Measurements from ENCODE around the gene ACTMAP.

DNA sequence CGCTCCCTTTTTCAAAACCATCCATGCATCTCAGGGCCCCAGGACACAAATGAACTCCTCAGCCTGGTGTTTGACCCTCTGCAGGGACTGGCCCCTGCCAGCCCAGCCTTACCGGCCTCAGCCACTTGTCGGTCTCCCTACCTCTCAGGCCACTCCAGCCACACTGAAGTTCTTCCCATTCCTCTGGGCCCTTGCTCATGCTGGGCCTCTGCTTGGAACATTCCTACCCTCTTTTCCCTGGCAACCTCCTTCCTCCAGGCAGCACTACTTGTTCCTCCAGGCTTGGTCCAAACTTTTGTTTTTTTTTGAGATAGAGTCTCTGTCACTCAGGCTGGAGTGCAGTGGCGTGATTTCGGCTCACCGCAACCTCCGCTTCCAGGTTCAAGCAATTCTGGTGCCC is 41.1 kb upstream of the ACTMAP start:
- TF ChIP-seq, protein P1, sequence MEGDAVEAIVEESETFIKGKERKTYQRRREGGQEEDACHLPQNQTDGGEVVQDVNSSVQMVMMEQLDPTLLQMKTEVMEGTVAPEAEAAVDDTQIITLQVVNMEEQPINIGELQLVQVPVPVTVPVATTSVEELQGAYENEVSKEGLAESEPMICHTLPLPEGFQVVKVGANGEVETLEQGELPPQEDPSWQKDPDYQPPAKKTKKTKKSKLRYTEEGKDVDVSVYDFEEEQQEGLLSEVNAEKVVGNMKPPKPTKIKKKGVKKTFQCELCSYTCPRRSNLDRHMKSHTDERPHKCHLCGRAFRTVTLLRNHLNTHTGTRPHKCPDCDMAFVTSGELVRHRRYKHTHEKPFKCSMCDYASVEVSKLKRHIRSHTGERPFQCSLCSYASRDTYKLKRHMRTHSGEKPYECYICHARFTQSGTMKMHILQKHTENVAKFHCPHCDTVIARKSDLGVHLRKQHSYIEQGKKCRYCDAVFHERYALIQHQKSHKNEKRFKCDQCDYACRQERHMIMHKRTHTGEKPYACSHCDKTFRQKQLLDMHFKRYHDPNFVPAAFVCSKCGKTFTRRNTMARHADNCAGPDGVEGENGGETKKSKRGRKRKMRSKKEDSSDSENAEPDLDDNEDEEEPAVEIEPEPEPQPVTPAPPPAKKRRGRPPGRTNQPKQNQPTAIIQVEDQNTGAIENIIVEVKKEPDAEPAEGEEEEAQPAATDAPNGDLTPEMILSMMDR (IDR thresholded peaks at IDR 0.05; ENCODE audit: insufficient read depth, low read length) = no peak
- no peak for TF ChIP-seq POLR2AphosphoS5 (IDR thresholded peaks at IDR 0.05; ENCODE audit: low read depth)
